ENCODE data around the gene CPSF4.

Gene CPSF4

GRCh38 chr7:99447943-99448342, 9.2 kb downstream of the CPSF4 start:
- H3K4me3 ChIP-seq (ENCODE audit: low read length), result no peak overlapping the region
- TF ChIP-seq, protein P1, sequence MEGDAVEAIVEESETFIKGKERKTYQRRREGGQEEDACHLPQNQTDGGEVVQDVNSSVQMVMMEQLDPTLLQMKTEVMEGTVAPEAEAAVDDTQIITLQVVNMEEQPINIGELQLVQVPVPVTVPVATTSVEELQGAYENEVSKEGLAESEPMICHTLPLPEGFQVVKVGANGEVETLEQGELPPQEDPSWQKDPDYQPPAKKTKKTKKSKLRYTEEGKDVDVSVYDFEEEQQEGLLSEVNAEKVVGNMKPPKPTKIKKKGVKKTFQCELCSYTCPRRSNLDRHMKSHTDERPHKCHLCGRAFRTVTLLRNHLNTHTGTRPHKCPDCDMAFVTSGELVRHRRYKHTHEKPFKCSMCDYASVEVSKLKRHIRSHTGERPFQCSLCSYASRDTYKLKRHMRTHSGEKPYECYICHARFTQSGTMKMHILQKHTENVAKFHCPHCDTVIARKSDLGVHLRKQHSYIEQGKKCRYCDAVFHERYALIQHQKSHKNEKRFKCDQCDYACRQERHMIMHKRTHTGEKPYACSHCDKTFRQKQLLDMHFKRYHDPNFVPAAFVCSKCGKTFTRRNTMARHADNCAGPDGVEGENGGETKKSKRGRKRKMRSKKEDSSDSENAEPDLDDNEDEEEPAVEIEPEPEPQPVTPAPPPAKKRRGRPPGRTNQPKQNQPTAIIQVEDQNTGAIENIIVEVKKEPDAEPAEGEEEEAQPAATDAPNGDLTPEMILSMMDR (IDR thresholded peaks at IDR 0.05; ENCODE audit: insufficient read depth, low read depth, low read length, missing control alignments), result peak; percentile 13
- DNase-seq (ENCODE audit: low read depth), result no peak

- H3K4me3 ChIP-seq (ENCODE audit: low read length), result no peak overlapping the region
- TF ChIP-seq, protein P1 (IDR thresholded peaks at IDR 0.05; ENCODE audit: insufficient read depth, low read depth, low read length, missing control alignments), result no peak
- DNase-seq (ENCODE audit: low read depth), result no peak
Observed at GRCh38 chr7:99448855-99449254, 10.1 kb downstream of the CPSF4 start.

GRCh38 chr7:99449326-99449725, 10.6 kb downstream of the CPSF4 start:
- no peak overlapping the region for H3K4me3 ChIP-seq (ENCODE audit: low read length)
- TF ChIP-seq, protein P1 (IDR thresholded peaks at IDR 0.05; ENCODE audit: insufficient read depth, low read depth, low read length, missing control alignments), result no peak
- no peak for DNase-seq (ENCODE audit: low read depth)

DNA sequence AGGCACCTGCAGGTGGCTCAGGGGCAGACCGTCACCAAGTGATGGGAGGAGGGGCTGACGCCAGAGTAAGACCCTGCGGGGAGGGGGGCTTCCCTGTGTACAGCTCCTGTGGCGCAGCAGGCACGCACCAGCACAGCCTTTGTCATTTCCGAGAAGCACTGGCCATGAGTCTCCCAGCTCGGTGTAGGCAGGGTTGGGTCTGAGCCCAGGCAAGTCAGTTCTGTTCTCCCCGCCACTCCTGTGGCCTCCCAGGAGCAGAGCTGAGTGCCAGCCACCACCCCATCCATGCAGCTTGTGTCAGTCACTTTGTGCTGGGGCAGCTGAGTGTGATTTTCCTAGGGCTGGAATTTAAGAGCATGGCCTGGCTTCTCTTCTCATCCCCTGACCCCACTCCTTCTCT, 13.2 kb downstream of the CPSF4 start:
- TF ChIP-seq, protein P1 (IDR thresholded peaks at IDR 0.05; ENCODE audit: insufficient read depth, low read depth, low read length, missing control alignments), result no peak
- DNase-seq (ENCODE audit: low read depth), result no peak
- H3K4me3 ChIP-seq (ENCODE audit: low read length), result no peak overlapping the region

GRCh38 chr7:99452541-99452940, 13.8 kb downstream of the CPSF4 start:
- TF ChIP-seq, protein P1 (IDR thresholded peaks at IDR 0.05; ENCODE audit: insufficient read depth, low read depth, low read length, missing control alignments), result no peak

DNA sequence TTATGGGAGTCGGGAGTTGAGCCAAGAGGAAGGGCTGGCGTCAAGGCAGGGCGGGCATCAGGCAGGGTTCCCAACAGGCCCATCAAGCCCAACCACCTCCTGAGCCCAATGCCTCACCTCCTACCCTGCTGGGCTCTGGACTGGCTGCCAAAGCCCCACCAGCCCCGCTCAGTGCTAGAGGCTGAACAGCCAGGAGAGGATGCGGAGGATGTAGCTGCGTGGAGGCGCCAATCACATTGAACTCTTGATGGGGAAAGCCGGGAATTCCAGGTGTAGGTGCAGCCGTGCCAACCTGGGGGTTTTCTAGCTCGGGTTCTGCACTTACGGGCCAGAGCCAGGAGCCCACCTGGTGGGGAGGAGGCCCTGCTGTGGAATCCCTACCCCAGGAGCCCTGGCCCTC, 14.4 kb downstream of the CPSF4 start:
- TF ChIP-seq, protein P1 (IDR thresholded peaks at IDR 0.05; ENCODE audit: insufficient read depth, low read depth, low read length, missing control alignments), result no peak
- no peak for DNase-seq (ENCODE audit: low read depth)
- no peak overlapping the region for H3K4me3 ChIP-seq (ENCODE audit: low read length)

More at GRCh38 chr7:99452541-99452940, 13.8 kb downstream of the CPSF4 start:
- no peak overlapping the region for H3K4me3 ChIP-seq (ENCODE audit: low read length)
- no peak for DNase-seq (ENCODE audit: low read depth)

DNA sequence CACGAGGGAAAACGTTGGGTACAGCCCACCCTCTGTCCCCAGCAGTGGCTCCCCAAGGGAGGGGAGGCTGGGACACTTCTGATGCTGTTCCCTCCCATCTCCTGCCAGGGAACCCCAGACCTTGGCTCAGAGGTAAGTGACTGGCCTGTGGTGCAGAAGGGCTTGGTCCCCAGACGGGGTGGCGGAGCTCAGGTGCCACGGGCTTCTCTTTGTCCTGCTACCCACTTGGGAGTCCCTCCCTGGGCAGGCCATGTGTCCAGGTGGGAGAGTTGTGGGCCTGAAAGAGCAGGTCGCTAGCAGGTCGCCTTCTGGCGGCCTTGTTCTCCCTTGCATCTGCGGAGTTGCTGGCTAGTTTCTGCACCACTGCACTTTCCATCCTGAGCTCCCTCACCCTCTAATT, 17.1 kb downstream of the CPSF4 start:
- TF ChIP-seq, protein P1 (IDR thresholded peaks at IDR 0.05; ENCODE audit: insufficient read depth, low read depth, low read length, missing control alignments), result no peak
- no peak for DNase-seq (ENCODE audit: low read depth)
- no peak overlapping the region for H3K4me3 ChIP-seq (ENCODE audit: low read length)
